ENCODE results near the gene ATP1A2. TPM values are rescaled to one million over a fixed set of nuclear protein-coding genes. Genes with fewer than 3 reads are reported as not detected.

The ATP1A2 gene
- total RNA-seq, 1 experiment from 2014 or later = 0.15 TPM

- ChIA-PET POLR2A (no interaction called here), CTCF (no interaction called here)
These were observed 8.0 kb upstream of the ATP1A2 start for GRCh38 chr1:160107512-160107911.

GRCh38 chr1:160108888-160109662, 6.5 kb upstream of the ATP1A2 start:
- DNase-seq (ENCODE audit: low read depth, low spot score) (no peak), ATAC-seq (peak; percentile 54)
- Histone ChIP-seq H3K4me3 (ENCODE audit: low read depth in 2 of 2, low read length in 2 of 2) (no peak overlapping the region), H3K9me3 (ENCODE audit: control insufficient read depth, insufficient read depth, low read depth, low read length) (no peaks in the 10 kb centered on the region), H3K36me3 (ENCODE audit: control insufficient read depth, insufficient read depth, low read length) (no peaks in the 10 kb centered on the region), H3K27ac (ENCODE audit: low read length) (peak overlapping the region; percentile 51; the same call in 1 of the 2 replicates), H3K4me1 (ENCODE audit: control insufficient read depth, insufficient read depth, low read length) (no peaks in the 10 kb centered on the region; the same call in 1 of the 2 replicates), H3K27me3 (ENCODE audit: control insufficient read depth, insufficient read depth, low read length) (no peaks in the 10 kb centered on the region)
- ChIA-PET CTCF (interaction anchor here (0.7 to 1.1 kb wide), 2 partner anchors 44 to 111 kb away, joined by 3 to 9 read pairs; no protein-coding TSS in a partner anchor), POLR2A (no interaction called here)
- BruUV-seq (replicated peaks) = no TSS peak
- in situ Hi-C loops (cut with HindIII; ENCODE audit: low pct_unique_long_range_greater_than_20kb, low sequenced_read_pairs) = no loop called here
- intact Hi-C loops (cut with micrococcal nuclease; ENCODE audit: unreplicated experiment) = loop anchor here (10.0 kb wide), 1 partner anchor 86 kb away; the partner anchor contains the start of gene CASQ1
- TF ChIP-seq SIN3A (IDR thresholded peaks at IDR 0.05; ENCODE audit: borderline replicate concordance, insufficient read depth, low read depth, low read length) (no peak), POLR2AphosphoS5 (IDR thresholded peaks at IDR 0.05; ENCODE audit: low read depth, low read length) (no peak), TCF7L2 (IDR thresholded peaks at IDR 0.05; ENCODE audit: low read depth, low read length) (peak; percentile 81)
- TF ChIP-seq, protein P1, sequence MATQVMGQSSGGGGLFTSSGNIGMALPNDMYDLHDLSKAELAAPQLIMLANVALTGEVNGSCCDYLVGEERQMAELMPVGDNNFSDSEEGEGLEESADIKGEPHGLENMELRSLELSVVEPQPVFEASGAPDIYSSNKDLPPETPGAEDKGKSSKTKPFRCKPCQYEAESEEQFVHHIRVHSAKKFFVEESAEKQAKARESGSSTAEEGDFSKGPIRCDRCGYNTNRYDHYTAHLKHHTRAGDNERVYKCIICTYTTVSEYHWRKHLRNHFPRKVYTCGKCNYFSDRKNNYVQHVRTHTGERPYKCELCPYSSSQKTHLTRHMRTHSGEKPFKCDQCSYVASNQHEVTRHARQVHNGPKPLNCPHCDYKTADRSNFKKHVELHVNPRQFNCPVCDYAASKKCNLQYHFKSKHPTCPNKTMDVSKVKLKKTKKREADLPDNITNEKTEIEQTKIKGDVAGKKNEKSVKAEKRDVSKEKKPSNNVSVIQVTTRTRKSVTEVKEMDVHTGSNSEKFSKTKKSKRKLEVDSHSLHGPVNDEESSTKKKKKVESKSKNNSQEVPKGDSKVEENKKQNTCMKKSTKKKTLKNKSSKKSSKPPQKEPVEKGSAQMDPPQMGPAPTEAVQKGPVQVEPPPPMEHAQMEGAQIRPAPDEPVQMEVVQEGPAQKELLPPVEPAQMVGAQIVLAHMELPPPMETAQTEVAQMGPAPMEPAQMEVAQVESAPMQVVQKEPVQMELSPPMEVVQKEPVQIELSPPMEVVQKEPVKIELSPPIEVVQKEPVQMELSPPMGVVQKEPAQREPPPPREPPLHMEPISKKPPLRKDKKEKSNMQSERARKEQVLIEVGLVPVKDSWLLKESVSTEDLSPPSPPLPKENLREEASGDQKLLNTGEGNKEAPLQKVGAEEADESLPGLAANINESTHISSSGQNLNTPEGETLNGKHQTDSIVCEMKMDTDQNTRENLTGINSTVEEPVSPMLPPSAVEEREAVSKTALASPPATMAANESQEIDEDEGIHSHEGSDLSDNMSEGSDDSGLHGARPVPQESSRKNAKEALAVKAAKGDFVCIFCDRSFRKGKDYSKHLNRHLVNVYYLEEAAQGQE (IDR thresholded peaks at IDR 0.05; ENCODE audit: insufficient read depth in 1 of 2, low read depth in 2 of 2, low read length in 1 of 2) = no peak

More at GRCh38 chr1:160107512-160107911, 8.0 kb upstream of the ATP1A2 start:
- H3K4me3 ChIP-seq (ENCODE audit: low read depth in 2 of 2, low read length in 2 of 2) = no peak overlapping the region
- H3K9me3 ChIP-seq (ENCODE audit: control insufficient read depth, insufficient read depth, low read depth, low read length) = no peaks in the 10 kb centered on the region
- in situ Hi-C loops (cut with HindIII; ENCODE audit: low pct_unique_long_range_greater_than_20kb, low sequenced_read_pairs) (no loop called here), intact Hi-C loops (cut with micrococcal nuclease; ENCODE audit: unreplicated experiment) (loop anchor here (10.0 kb wide), 1 partner anchor 87 kb away; the partner anchor contains the start of gene CASQ1)
- no TSS peak for BruUV-seq (replicated peaks)
- no peak for ATAC-seq
- no peak overlapping the region for H3K27ac ChIP-seq (ENCODE audit: low read length)
- DNase-seq (ENCODE audit: low read depth, low spot score) = no peak
- no peaks in the 10 kb centered on the region for H3K36me3 ChIP-seq (ENCODE audit: control insufficient read depth, insufficient read depth, low read length)
- no peaks in the 10 kb centered on the region for H3K27me3 ChIP-seq (ENCODE audit: control insufficient read depth, insufficient read depth, low read length)
- no peak for TF ChIP-seq SIN3A (IDR thresholded peaks at IDR 0.05; ENCODE audit: borderline replicate concordance, insufficient read depth, low read depth, low read length)
- TF ChIP-seq CTCF (IDR thresholded peaks at IDR 0.05) = no peak
- no peak for TF ChIP-seq POLR2AphosphoS5 (IDR thresholded peaks at IDR 0.05; ENCODE audit: low read depth, low read length)
- TF ChIP-seq, protein P1 (IDR thresholded peaks at IDR 0.05; ENCODE audit: insufficient read depth in 1 of 2, low read depth in 2 of 2, low read length in 1 of 2) = no peak
- no peak for TF ChIP-seq TCF7L2 (IDR thresholded peaks at IDR 0.05; ENCODE audit: low read depth, low read length)
- no peaks in the 10 kb centered on the region; the same call in 1 of the 2 replicates for H3K4me1 ChIP-seq (ENCODE audit: control insufficient read depth, insufficient read depth, low read length)

Measured in Panc1 (cell line).